Activated T-helper 17 cell treated with anti-CD3 and anti-CD28 coated beads, Interleukin-2, amount 50 U/mL, for 72 hours (primary cell): ENCODE data around the gene CNR2. TPM values are rescaled to one million over a fixed set of nuclear protein-coding genes. Genes with fewer than 3 reads are reported as not detected.

Source experiments
- total RNA-seq, 2 donors: library from RNA; stranded (reverse); gene quantifications; one replicate each; pipeline ENCODE4 v1.2.3, GENCODE V29; 2022

The CNR2 gene
- total RNA-seq, 2 donors from 2014 or later, result 0.04 to 0.08 TPM

Other genes with a start within 250 kb of the CNR2 start
- gene RPL11, start 221.6 kb downstream of the CNR2 start, total RNA-seq, result 1,000 to 10,000 TPM; 1,075 to 1,450 TPM
- gene ELOA, start 169.9 kb downstream of the CNR2 start, total RNA-seq, result 10 to 100 TPM; 30.1 to 48.5 TPM
- 10 to 100 TPM; 60.7 to 93.9 TPM for gene PITHD1, start 134.9 kb downstream of the CNR2 start, total RNA-seq
- 10 to 100 TPM; 70.0 to 94.8 TPM for gene LYPLA2, start 122.2 kb downstream of the CNR2 start, total RNA-seq
- 10 to 100 TPM; 56.6 to 57.1 TPM for gene GALE, start 112.6 kb downstream of the CNR2 start, total RNA-seq
- 10 to 100 TPM; 26.3 to 82.1 TPM for gene HMGCL, start 87.9 kb downstream of the CNR2 start, total RNA-seq
- 1 to 10 TPM; 4.8 to 5.2 TPM for gene FUCA1, start 45.1 kb downstream of the CNR2 start, total RNA-seq
- 100 to 1,000 TPM; 112 to 125 TPM for gene PNRC2, start 46.5 kb upstream of the CNR2 start, total RNA-seq
- 100 to 1,000 TPM; 168 to 199 TPM for gene SRSF10, start 67.0 kb upstream of the CNR2 start, total RNA-seq
- gene MYOM3, start 198.8 kb upstream of the CNR2 start, total RNA-seq, result not detected
- not detected for gene IL22RA1, start 229.8 kb upstream of the CNR2 start, total RNA-seq